Amniotic stem cell (primary cell): Measurements from ENCODE around the gene PUDP.

Source experiments
- DNase-seq: peaks from one replicate; lab custom pipeline; 2025; lab: John Stamatoyannopoulos, UW

PUDP gene

DNA sequence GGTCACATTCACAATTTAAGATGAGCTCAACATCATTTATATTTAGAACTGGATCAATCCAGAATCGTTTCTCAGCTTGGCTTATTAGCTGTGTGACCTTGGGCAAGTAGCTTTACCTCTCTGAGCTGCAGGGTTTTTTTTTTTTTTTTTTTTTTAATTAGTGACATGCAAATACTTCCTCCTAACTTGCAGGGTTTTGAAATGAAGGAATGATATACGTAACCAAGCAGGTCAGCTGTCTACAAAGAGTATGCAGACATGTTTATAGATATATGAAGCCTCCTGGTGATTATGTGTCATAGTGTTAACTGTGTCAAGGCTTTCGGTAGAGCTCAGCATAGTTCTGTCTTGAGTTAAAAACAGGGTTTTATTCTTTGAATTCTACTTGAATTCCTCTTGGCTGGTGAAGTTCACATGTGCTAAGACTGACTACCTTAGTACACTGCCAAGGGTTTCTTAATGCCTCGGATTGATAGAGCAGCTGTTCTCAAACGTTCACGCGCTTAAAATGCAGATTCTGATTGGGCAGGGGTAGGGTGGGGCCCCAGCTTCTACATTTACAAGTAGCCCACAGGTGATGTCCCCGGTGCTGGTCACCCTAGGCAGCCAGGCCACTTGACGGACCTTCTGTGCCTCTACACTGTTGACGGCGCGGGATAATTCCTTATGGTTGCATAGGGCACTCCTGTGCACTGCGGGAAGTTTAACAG is 1.1 kb downstream of the PUDP start:
- no peak for DNase-seq

- DNase-seq = no peak
These were observed 1.8 kb downstream of the PUDP start for GRCh38 chrX:7146020-7146702.

- DNase-seq = no peak
These were observed 2.5 kb downstream of the PUDP start for GRCh38 chrX:7145454-7145853.

DNA sequence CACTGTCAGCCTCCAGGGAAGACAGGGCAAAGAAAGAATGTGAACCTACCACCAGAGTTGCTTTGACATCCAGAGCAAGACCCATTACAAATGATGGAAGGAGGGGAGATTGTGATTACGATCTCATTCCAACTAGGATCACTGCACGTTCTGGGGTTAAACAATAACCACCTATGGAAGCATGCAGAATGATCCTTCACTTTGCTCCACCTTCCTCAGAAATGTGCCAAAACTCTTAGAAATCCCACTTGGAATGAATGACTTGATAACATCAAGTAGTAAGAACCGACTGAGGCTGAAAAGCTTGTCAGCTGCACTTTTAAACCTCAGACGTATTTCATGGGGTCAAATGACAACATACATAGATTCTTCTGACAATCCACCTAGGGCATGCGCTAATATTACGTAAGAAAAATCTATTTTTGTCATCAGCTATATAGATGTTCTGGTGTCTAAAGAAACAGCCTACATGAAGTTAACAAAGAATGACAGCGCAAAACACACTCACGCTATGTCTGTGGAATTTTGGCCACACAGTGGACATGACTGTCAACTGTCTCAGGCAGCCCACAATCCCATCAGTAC is 3.9 kb downstream of the PUDP start:
- no peak for DNase-seq

DNA sequence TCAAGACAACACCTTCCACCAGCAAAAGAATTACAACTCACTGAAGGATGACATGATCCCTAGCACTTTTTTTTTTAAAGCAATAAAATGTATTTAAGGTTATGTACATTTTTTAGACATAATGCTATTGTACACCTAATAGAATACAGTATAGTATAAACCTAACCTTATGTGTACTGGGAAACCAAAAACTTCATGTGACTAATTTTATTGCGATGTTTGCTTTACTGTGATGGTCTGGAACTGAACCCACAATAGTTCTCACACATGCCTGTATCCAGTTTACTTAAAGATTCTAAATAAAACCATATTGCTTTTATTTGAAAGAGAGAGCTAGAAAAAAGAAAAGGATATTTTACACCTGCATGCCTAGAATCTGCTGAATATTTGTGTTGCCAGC is 4.9 kb downstream of the PUDP start:
- no peak for DNase-seq

GRCh38 chrX:7139202-7140081 is 8.5 kb downstream of the PUDP start:
- peak; percentile 3 for DNase-seq

GRCh38 chrX:7134981-7135380 is 13.0 kb downstream of the PUDP start:
- DNase-seq = no peak

DNA sequence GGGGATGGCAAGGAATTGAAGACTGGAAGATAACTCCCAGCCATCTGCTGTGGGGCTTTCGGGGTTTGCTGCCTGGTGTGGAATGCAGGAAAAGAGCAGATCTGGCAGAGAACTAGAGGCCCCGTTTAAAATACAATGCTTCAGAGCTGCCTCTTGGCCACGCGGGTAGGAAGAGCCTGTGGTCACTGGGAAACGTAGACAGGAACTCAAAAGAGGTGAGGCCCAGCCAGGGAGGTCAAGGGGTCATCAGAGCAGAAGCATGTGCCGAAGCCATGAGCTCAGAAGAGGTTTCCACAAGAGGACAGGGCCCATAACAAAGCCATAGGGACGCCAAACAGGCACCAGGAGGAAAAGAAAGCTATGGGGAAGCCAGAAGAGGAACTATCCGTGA is 14.9 kb downstream of the PUDP start:
- DNase-seq = no peak

DNA sequence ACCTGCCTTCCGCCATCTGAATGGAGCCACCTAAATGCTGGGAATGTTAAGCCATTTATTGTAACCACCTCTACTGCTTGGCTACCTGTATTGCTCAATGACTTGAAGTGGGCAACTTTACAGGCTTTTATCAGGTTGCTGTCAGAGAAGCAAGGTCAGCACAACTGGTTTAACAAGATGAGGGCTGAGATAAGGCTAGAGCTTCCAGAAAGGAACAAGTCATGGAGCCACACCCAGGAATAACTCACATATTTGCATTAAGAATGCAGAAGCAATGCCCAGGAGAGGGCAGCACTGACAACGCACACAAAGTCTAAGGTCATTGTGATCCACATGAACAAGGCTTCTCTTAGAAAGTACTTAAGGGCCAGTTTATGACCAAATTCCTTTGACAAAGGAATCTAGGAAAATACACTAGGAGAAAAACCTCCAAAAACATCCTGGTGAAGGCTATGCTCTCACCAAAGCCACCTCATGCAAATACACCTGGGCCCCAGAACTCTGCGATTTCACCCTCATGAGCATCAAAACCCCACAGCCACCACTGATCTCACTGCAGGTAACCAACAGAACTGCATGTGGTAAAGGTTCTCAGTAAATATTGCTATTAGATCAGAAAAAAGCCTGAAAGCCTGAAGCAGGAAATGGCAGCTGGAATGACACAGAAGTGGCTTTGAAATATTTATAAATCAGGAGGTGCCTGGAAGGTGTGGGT is 15.5 kb downstream of the PUDP start:
- DNase-seq = peak; percentile 52

DNA sequence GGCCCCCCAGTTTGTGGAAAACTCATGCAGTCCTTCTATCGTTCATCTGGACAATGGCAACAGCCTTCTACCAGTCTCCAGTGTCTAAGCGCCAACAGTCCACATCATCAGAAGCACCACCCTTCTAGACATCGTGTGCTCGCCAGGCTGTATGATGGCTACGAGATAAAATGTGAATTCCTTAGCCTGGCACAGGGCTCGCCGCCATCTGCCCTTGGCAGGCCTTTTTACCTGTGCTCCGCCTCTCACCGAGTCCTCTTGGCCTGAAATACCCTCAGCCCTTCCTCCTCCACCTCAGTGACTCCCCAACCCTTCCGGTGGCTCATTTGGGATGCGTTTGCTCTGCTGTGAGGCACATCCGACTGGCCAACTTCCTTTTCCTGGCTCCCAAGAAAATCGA is 16.3 kb downstream of the PUDP start:
- no peak for DNase-seq

- no peak for DNase-seq
These were observed 20.9 kb downstream of the PUDP start for GRCh38 chrX:7127056-7127455.

DNA sequence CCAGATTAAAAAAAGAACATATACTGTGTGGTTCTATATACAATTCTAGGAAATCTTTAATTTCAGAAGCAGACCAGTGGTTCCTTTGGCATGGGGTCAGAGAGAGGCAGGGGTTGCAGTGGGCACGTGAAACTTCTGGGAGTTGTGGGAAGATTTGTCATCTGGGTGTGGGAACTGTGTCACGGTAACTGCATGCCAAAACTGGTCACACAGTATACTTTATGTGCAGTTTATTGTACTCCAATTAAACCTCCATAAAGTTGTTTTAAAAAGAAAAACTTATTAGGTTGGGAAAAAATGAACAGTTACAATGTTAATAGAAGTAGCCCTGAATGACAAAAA is 27.1 kb downstream of the PUDP start:
- no peak for DNase-seq

GRCh38 chrX:7119950-7120877 is 27.7 kb downstream of the PUDP start:
- DNase-seq = no peak

DNA sequence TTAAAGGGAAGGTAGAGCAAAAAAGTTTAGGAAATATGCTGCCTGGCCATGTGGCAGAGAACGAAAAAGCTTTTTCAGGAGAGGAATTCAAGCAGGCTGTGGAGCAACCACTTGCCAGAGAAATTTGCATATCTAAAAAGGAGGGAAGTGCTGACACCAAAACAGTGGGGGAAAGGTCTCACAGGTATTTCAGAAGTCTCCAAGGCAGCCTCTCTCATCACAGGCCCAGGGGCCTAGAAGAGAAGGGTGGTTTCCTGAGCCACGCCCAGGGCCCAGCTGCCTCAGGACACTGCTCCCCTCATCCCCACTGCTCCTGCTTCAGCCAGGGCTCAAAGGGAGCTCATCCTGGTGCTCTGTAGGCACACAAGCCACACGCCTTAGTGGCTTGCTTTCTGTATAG is 30.4 kb downstream of the PUDP start:
- no peak for DNase-seq

GRCh38 chrX:7116081-7116480 is 31.9 kb downstream of the PUDP start:
- no peak for DNase-seq

DNA sequence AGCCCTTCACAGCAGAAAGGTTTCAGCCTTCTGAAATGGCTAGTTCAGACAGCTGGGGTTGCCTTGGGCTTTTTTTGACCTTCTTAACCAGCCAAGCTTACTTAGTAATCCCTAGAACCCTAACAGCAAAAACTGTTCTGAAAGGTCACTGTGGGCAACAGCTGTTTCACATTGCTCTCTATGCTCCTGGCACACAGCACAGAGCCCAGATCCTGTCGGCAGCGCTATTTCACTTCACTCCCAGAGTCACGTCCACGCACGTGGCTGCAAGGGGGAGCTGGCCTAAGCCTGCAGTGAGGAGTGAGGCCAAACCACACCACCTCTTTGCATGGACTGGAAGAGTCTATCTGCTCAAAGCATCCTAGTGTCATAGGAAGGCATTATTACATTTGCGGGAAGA is 32.4 kb downstream of the PUDP start:
- no peak for DNase-seq

- DNase-seq = no peak
These were observed 35.9 kb downstream of the PUDP start for GRCh38 chrX:7112071-7112470.

DNA sequence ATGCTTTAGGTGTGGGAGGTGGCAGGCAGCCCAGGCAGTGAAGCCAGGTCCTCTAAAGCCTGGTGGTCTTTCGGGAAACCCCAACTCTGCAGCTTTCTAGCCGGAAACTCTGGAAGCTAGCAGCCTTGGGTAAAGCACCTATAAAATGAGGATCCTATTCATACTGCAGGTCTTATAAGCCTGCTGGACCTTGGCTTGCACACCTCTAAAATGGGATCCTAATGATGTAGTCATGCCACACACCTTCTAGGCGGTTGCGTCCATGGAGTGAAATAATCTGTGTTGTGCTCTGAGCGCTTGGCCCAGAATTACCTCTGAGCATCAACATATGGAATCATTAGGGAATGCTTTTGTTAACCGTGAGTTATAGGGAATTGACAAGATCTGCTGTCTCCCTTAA is 36.4 kb downstream of the PUDP start:
- no peak for DNase-seq

- no peak for DNase-seq
These were observed 37.1 kb downstream of the PUDP start for GRCh38 chrX:7110821-7111276.

DNA sequence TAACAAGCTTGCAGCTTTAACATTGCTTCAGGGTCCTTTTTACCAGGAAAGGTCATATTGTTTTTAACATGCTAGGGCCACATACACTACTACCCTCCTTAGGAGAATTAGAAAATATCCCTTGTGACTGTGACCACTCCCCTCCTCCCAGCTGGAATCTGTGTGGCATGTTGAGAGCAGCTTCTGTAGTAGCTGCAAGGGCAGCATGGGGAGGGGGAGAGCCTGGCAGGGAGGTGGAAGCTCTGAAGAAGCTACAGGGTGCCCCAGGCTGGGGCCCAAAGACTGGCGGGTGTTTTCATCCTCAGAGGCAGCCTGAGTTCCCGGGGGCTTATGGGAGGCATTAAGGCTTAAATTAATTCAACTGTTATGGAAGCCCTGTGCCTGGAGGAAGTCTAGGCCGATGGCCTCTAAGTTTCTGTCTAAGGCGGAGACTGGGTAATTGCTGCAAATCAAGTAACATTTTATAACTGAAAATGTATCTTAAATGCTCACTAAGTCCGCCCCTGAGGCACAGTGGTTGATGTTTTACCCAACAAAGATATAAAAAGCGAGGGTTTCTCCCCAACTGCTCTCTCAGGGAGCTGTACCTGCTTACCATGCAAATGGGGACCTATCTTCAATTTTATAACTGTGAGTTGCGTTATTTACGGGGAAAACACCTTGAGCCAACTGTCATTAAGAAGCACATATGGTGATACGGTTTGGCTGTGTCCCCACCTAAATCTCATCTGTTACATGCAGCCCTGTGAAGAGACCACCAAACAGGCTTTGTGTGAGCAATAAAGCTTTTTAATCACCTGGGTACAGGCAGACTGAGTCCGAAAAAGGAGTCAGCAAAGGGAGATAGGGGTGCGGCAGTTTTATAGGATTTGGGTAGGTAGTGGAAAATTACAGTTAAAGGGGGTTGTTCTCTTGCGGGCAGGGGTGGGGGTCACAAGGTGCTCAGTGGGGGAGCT is 37.8 kb downstream of the PUDP start:
- no peak for DNase-seq
